ENCODE data around the gene ADAM17. TPM values are rescaled to one million over a fixed set of nuclear protein-coding genes. Genes with fewer than 3 reads are reported as not detected.

The ADAM17 gene
- total RNA-seq, 1 donor from 2014 or later: 44.9 TPM

DNA sequence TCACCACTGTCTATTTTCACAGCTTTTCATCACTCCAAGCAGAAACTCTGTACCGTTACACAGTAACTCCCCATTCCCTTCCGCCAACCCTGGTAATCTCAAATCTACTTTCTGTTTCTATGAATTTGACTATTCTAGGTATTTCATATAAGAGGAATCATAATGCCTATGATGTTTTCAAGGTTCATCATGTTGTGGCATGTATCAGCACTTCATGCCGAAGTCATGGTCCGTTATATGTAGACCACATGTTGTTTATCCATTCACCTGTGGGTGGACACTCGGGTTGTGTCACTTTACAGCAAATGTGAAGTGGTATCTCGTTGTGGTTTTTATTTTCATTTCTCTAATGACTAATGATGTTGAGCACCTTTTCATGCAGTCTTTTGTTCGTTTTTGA lies 110.5 kb downstream of the ADAM17 start:
- Histone ChIP-seq H2AFZ (ENCODE audit: low read depth, low read length) (no peak overlapping the region), H4K20me1 (ENCODE audit: insufficient read depth, low read length) (no peaks in the 10 kb centered on the region), H3K9ac (ENCODE audit: low read length) (no peak overlapping the region), H3K4me2 (ENCODE audit: low read length) (no peak overlapping the region), H3K9me3 (ENCODE audit: insufficient read depth, low read depth, low read length) (no peaks in the 10 kb centered on the region), H3K4me3 (ENCODE audit: insufficient read depth, low read depth, low read length) (no peak overlapping the region), H3K36me3 (ENCODE audit: insufficient read depth, low read length) (peaks cover 39% of the 10 kb centered on the region), H3K27ac (ENCODE audit: low read depth, low read length) (no peak overlapping the region), H3K79me2 (ENCODE audit: insufficient read depth, low read length) (no peaks in the 10 kb centered on the region), H3K27me3 (ENCODE audit: insufficient read depth, low read length) (no peaks in the 10 kb centered on the region), H3K4me1 (ENCODE audit: insufficient read depth, low read length) (no peaks in the 10 kb centered on the region)
- peaks cover 13% of the 10 kb centered on the region for H3K36me3 Mint-ChIP-seq (ENCODE audit: low read depth, unreplicated experiment)
- TF ChIP-seq, protein P1, sequence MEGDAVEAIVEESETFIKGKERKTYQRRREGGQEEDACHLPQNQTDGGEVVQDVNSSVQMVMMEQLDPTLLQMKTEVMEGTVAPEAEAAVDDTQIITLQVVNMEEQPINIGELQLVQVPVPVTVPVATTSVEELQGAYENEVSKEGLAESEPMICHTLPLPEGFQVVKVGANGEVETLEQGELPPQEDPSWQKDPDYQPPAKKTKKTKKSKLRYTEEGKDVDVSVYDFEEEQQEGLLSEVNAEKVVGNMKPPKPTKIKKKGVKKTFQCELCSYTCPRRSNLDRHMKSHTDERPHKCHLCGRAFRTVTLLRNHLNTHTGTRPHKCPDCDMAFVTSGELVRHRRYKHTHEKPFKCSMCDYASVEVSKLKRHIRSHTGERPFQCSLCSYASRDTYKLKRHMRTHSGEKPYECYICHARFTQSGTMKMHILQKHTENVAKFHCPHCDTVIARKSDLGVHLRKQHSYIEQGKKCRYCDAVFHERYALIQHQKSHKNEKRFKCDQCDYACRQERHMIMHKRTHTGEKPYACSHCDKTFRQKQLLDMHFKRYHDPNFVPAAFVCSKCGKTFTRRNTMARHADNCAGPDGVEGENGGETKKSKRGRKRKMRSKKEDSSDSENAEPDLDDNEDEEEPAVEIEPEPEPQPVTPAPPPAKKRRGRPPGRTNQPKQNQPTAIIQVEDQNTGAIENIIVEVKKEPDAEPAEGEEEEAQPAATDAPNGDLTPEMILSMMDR (IDR thresholded peaks at IDR 0.05; ENCODE audit: insufficient read depth, low read depth, low read length): no peak
- TF ChIP-seq EZH2 (IDR thresholded peaks at IDR 0.05; ENCODE audit: insufficient read depth, low read length): no peak
- no peak overlapping the region for H3K27ac Mint-ChIP-seq (ENCODE audit: unreplicated experiment)
- H3K4me3 Mint-ChIP-seq (ENCODE audit: unreplicated experiment): no peak overlapping the region
- no peak for DNase-seq (ENCODE audit: low read depth)
- H3K27me3 Mint-ChIP-seq (ENCODE audit: low read depth, unreplicated experiment): no peaks in the 10 kb centered on the region
- H3K4me1 Mint-ChIP-seq (ENCODE audit: low read depth, unreplicated experiment): no peaks in the 10 kb centered on the region
- FAIRE-seq: no peak
- H3K9me3 Mint-ChIP-seq (ENCODE audit: unreplicated experiment): no peaks in the 10 kb centered on the region

DNA sequence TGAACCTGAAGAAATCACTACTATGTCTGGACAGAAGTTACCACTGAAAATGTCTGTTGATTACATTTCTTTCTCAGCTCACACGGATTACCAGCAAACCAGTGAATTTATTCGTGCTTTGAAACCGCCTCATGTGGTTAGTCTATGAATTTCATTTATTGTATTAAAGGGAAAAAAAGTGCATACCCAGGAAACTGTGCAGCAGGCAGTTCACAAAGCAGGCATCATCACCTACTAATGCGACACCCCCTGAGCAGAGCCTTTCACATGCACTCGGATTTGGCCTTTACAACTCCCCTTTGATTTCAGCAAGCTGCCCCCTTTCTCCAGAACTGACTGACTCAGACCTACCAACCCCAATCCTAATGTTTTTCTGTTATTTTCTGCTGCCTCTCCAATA lies 112.1 kb downstream of the ADAM17 start:
- no peak overlapping the region for H3K27ac ChIP-seq (ENCODE audit: low read depth, low read length)
- H3K4me2 ChIP-seq (ENCODE audit: low read length): no peak overlapping the region
- H3K4me1 ChIP-seq (ENCODE audit: insufficient read depth, low read length): no peaks in the 10 kb centered on the region
- no peaks in the 10 kb centered on the region for H4K20me1 ChIP-seq (ENCODE audit: insufficient read depth, low read length)
- H3K4me3 ChIP-seq (ENCODE audit: insufficient read depth, low read depth, low read length): no peak overlapping the region
- H2AFZ ChIP-seq (ENCODE audit: low read depth, low read length): no peak overlapping the region
- DNase-seq (ENCODE audit: low read depth): no peak
- Mint-ChIP-seq H3K36me3 (ENCODE audit: low read depth, unreplicated experiment) (peaks cover 13% of the 10 kb centered on the region), H3K4me3 (ENCODE audit: unreplicated experiment) (no peak overlapping the region), H3K27ac (ENCODE audit: unreplicated experiment) (no peak overlapping the region), H3K4me1 (ENCODE audit: low read depth, unreplicated experiment) (peaks cover 3% of the 10 kb centered on the region), H3K9me3 (ENCODE audit: unreplicated experiment) (no peaks in the 10 kb centered on the region), H3K27me3 (ENCODE audit: low read depth, unreplicated experiment) (no peaks in the 10 kb centered on the region)
- no peak overlapping the region for H3K9ac ChIP-seq (ENCODE audit: low read length)
- no peaks in the 10 kb centered on the region for H3K79me2 ChIP-seq (ENCODE audit: insufficient read depth, low read length)
- H3K9me3 ChIP-seq (ENCODE audit: insufficient read depth, low read depth, low read length): no peaks in the 10 kb centered on the region
- H3K27me3 ChIP-seq (ENCODE audit: insufficient read depth, low read length): no peaks in the 10 kb centered on the region
- TF ChIP-seq, protein P1 (IDR thresholded peaks at IDR 0.05; ENCODE audit: insufficient read depth, low read depth, low read length): no peak
- TF ChIP-seq EZH2 (IDR thresholded peaks at IDR 0.05; ENCODE audit: insufficient read depth, low read length): no peak
- no peak for FAIRE-seq
- peaks cover 36% of the 10 kb centered on the region for H3K36me3 ChIP-seq (ENCODE audit: insufficient read depth, low read length)

DNA sequence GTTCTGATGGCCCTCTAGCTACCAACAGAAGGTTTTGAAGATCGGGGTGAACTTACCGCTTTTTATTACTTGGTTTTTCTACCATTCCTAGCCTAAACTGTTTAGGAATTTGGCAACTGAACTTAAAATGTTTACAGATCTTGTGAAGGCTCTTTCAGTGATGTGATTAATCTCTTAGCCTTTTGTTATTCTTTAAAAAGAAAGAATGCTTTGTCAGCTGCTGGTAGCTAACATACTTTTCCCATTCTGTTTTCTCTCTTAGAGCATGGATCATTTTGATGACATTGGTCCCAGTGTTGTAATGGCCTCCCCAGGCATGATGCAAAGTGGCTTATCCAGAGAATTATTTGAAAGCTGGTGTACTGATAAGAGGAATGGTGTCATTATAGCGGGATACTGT lies 114.1 kb downstream of the ADAM17 start:
- H3K36me3 Mint-ChIP-seq (ENCODE audit: low read depth, unreplicated experiment): peaks cover 14% of the 10 kb centered on the region
- Histone ChIP-seq H3K4me2 (ENCODE audit: low read length) (no peak overlapping the region), H3K36me3 (ENCODE audit: insufficient read depth, low read length) (peaks cover 44% of the 10 kb centered on the region), H4K20me1 (ENCODE audit: insufficient read depth, low read length) (no peaks in the 10 kb centered on the region), H3K27ac (ENCODE audit: low read depth, low read length) (no peak overlapping the region), H2AFZ (ENCODE audit: low read depth, low read length) (no peak overlapping the region), H3K9me3 (ENCODE audit: insufficient read depth, low read depth, low read length) (no peaks in the 10 kb centered on the region), H3K27me3 (ENCODE audit: insufficient read depth, low read length) (no peaks in the 10 kb centered on the region), H3K79me2 (ENCODE audit: insufficient read depth, low read length) (no peaks in the 10 kb centered on the region), H3K4me1 (ENCODE audit: insufficient read depth, low read length) (no peaks in the 10 kb centered on the region), H3K4me3 (ENCODE audit: insufficient read depth, low read depth, low read length) (no peak overlapping the region), H3K9ac (ENCODE audit: low read length) (no peak overlapping the region)
- H3K27me3 Mint-ChIP-seq (ENCODE audit: low read depth, unreplicated experiment): no peaks in the 10 kb centered on the region
- no peak overlapping the region for H3K4me3 Mint-ChIP-seq (ENCODE audit: unreplicated experiment)
- TF ChIP-seq EZH2 (IDR thresholded peaks at IDR 0.05; ENCODE audit: insufficient read depth, low read length): no peak
- TF ChIP-seq, protein P1 (IDR thresholded peaks at IDR 0.05; ENCODE audit: insufficient read depth, low read depth, low read length): no peak
- no peak overlapping the region for H3K27ac Mint-ChIP-seq (ENCODE audit: unreplicated experiment)
- H3K4me1 Mint-ChIP-seq (ENCODE audit: low read depth, unreplicated experiment): peaks cover 3% of the 10 kb centered on the region
- DNase-seq (ENCODE audit: low read depth) (peak; percentile 24), FAIRE-seq (no peak)
- H3K9me3 Mint-ChIP-seq (ENCODE audit: unreplicated experiment): no peaks in the 10 kb centered on the region

Data from astrocyte (in vitro differentiated cells and primary cell).